ENCODE results near the gene USP22. TPM values are rescaled to one million over a fixed set of nuclear protein-coding genes. Genes with fewer than 3 reads are reported as not detected.

Gene USP22
- total and polyA plus RNA-seq, 2 of the 8 experiments (the other 6 are each of a cell fraction or from before 2014, with no cell fraction given) = 221 to 316 TPM

DNA sequence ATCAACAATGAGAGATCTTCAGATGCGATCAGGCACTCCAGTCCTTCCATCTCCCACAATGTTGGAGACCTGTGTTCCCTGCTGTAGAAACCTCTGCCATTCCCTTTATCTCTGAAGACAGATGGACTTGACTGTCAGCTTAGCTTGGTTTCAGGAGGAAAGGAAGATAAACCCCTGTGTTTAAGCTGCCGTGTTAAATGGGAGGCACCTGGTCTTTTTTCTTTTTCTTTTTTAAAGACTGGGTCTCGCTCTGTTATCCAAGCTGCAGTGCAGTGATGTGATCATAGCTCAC lies 63.1 kb downstream of the USP22 start (continued):
- TF ChIP-seq, protein P1, sequence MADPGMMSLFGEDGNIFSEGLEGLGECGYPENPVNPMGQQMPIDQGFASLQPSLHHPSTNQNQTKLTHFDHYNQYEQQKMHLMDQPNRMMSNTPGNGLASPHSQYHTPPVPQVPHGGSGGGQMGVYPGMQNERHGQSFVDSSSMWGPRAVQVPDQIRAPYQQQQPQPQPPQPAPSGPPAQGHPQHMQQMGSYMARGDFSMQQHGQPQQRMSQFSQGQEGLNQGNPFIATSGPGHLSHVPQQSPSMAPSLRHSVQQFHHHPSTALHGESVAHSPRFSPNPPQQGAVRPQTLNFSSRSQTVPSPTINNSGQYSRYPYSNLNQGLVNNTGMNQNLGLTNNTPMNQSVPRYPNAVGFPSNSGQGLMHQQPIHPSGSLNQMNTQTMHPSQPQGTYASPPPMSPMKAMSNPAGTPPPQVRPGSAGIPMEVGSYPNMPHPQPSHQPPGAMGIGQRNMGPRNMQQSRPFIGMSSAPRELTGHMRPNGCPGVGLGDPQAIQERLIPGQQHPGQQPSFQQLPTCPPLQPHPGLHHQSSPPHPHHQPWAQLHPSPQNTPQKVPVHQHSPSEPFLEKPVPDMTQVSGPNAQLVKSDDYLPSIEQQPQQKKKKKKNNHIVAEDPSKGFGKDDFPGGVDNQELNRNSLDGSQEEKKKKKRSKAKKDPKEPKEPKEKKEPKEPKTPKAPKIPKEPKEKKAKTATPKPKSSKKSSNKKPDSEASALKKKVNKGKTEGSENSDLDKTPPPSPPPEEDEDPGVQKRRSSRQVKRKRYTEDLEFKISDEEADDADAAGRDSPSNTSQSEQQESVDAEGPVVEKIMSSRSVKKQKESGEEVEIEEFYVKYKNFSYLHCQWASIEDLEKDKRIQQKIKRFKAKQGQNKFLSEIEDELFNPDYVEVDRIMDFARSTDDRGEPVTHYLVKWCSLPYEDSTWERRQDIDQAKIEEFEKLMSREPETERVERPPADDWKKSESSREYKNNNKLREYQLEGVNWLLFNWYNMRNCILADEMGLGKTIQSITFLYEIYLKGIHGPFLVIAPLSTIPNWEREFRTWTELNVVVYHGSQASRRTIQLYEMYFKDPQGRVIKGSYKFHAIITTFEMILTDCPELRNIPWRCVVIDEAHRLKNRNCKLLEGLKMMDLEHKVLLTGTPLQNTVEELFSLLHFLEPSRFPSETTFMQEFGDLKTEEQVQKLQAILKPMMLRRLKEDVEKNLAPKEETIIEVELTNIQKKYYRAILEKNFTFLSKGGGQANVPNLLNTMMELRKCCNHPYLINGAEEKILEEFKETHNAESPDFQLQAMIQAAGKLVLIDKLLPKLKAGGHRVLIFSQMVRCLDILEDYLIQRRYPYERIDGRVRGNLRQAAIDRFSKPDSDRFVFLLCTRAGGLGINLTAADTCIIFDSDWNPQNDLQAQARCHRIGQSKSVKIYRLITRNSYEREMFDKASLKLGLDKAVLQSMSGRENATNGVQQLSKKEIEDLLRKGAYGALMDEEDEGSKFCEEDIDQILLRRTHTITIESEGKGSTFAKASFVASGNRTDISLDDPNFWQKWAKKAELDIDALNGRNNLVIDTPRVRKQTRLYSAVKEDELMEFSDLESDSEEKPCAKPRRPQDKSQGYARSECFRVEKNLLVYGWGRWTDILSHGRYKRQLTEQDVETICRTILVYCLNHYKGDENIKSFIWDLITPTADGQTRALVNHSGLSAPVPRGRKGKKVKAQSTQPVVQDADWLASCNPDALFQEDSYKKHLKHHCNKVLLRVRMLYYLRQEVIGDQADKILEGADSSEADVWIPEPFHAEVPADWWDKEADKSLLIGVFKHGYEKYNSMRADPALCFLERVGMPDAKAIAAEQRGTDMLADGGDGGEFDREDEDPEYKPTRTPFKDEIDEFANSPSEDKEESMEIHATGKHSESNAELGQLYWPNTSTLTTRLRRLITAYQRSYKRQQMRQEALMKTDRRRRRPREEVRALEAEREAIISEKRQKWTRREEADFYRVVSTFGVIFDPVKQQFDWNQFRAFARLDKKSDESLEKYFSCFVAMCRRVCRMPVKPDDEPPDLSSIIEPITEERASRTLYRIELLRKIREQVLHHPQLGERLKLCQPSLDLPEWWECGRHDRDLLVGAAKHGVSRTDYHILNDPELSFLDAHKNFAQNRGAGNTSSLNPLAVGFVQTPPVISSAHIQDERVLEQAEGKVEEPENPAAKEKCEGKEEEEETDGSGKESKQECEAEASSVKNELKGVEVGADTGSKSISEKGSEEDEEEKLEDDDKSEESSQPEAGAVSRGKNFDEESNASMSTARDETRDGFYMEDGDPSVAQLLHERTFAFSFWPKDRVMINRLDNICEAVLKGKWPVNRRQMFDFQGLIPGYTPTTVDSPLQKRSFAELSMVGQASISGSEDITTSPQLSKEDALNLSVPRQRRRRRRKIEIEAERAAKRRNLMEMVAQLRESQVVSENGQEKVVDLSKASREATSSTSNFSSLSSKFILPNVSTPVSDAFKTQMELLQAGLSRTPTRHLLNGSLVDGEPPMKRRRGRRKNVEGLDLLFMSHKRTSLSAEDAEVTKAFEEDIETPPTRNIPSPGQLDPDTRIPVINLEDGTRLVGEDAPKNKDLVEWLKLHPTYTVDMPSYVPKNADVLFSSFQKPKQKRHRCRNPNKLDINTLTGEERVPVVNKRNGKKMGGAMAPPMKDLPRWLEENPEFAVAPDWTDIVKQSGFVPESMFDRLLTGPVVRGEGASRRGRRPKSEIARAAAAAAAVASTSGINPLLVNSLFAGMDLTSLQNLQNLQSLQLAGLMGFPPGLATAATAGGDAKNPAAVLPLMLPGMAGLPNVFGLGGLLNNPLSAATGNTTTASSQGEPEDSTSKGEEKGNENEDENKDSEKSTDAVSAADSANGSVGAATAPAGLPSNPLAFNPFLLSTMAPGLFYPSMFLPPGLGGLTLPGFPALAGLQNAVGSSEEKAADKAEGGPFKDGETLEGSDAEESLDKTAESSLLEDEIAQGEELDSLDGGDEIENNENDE (IDR thresholded peaks at IDR 0.05; ENCODE audit: insufficient replicate concordance, low read length) = no peak
- no peak for TF ChIP-seq CBX8 (IDR thresholded peaks at IDR 0.05; ENCODE audit: borderline replicate concordance, low read depth, low read length)
- TF ChIP-seq BACH1 (IDR thresholded peaks at IDR 0.05; ENCODE audit: low read length) = no peak
- TF ChIP-seq SP1 (IDR thresholded peaks at IDR 0.05; ENCODE audit: low read depth, low read length) = no peak
- no peak for TF ChIP-seq NRF1 (IDR thresholded peaks at IDR 0.05; ENCODE audit: low read depth, low read length)
- no peak for TF ChIP-seq NANOG (IDR thresholded peaks at IDR 0.05; ENCODE audit: insufficient read depth, low read depth, low read length, poor library complexity, severe bottlenecking)
- no peak for TF ChIP-seq YY1 (IDR thresholded peaks at IDR 0.05; ENCODE audit: low read depth, low read length)
- TF ChIP-seq ZNF274 (IDR thresholded peaks at IDR 0.05; ENCODE audit: borderline replicate concordance, extremely low read depth, low read length) = no peak
- TF ChIP-seq TCF12 (IDR thresholded peaks at IDR 0.05; ENCODE audit: low read depth, low read length) = no peak
- TF ChIP-seq, protein P2, sequence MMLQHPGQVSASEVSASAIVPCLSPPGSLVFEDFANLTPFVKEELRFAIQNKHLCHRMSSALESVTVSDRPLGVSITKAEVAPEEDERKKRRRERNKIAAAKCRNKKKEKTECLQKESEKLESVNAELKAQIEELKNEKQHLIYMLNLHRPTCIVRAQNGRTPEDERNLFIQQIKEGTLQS (IDR thresholded peaks at IDR 0.05; ENCODE audit: insufficient read depth, low read depth, low read length) = no peak

Measured in H1 (cell line).